Esophagus muscularis mucosa (tissue), 4 donors: Measurements from ENCODE around the gene TSSK3. TPM values are rescaled to one million over a fixed set of nuclear protein-coding genes. Genes with fewer than 3 reads are reported as not detected.

ENCODE experiments used
- DNase-seq: peaks from one replicate; pipeline ENCODE4 v3.0.0-alpha.2; 2017; ENCODE audit errors: extremely low spot score
- H3K27ac ChIP-seq, 4 donors: fragments of 200-600 bp; sonication (generic); replicated peaks in 1 of 4; 1 replicate in 3 of 4; 2 replicates in 1 of 4; pipeline ENCODE4 v1.5.1; 2016 to 2019; ENCODE audit warnings: mild to moderate bottlenecking in 1 of 4
- H3K27me3 ChIP-seq, 4 donors: fragments of 200-600 bp; sonication (generic); one replicate each; pipeline versions ENCODE4 v1.5.1 to v1.6.0; 2016 to 2019
- H3K36me3 ChIP-seq, 4 donors: fragments of 200-600 bp; sonication (generic); one replicate each; pipeline ENCODE4 v1.5.1; 2016 to 2019
- H3K4me1 ChIP-seq, 4 donors: fragments of 200-600 bp; sonication (generic); one replicate each; pipeline ENCODE4 v1.5.1; 2016 to 2019
- H3K4me3 ChIP-seq, 4 donors: fragments of 200-600 bp; sonication (generic); 1 replicate in 2 of 4; 2 replicates in 2 of 4; pipeline ENCODE4 v1.5.1; 2016 to 2019; ENCODE audit warnings: mild to moderate bottlenecking in 4 of 4, moderate library complexity in 1 of 4
- H3K9me3 ChIP-seq, 4 donors: fragments of 200-600 bp; sonication (generic); 1 replicate in 3 of 4; 2 replicates in 1 of 4; pipeline ENCODE4 v1.5.1; 2016 to 2019
- EP300 ChIP-seq: sonication (generic); formaldehyde crosslinking; IDR thresholded peaks from one replicate; pipeline ENCODE4 v1.6.1; 2017; ENCODE audit warnings: antibody characterized with exemption
- POLR2A ChIP-seq: fragments of 450-650 bp; IDR thresholded peaks from one replicate; pipeline ENCODE4 v1.6.1; 2017; ENCODE audit warnings: antibody characterized with exemption, moderate library complexity, mild to moderate bottlenecking, low read depth
- POLR2AphosphoS5 ChIP-seq, 2 donors: sonication (generic); formaldehyde crosslinking; IDR thresholded peaks; one replicate each; pipeline ENCODE4 v1.6.1; 2017; ENCODE audit warnings: antibody characterized with exemption in 2 of 2
- WGBS: methylation state at CpG from one replicate; pipeline ENCODE4 v1.1.5; 2018; 5-methylcytosine and 5-hydroxymethylcytosine counted together
- intact Hi-C: fragments of 100-400 bp; cut with DNase I; formaldehyde crosslinking; loops from one replicate; pipeline ENCODE4 v1.15.1; 2023
- total RNA-seq, 4 donors: library from RNA; depleted of rRNA; stranded (reverse); fragments of >200 nt; gene quantifications; one replicate each; pipeline versions ENCODE4 v1.1.0 to v1.2.1, GENCODE V29; 2016
- TF ChIP-seq, protein P1 (sequence below), 3 experiments: fragments of 200-600 bp in 2 of 3; fragments of 450-650 bp in 1 of 3; sonication (generic) in 2 of 3; IDR thresholded peaks; one replicate each; pipeline ENCODE4 v1.5.1; 2017 to 2019; ENCODE audit warnings: antibody characterized with exemption in 3 of 3, mild to moderate bottlenecking in 2 of 3, moderate library complexity in 1 of 3

The TSSK3 gene
- total RNA-seq, 4 donors from 2014 or later = 0.86 to 3.7 TPM; not detected in 2

DNA sequence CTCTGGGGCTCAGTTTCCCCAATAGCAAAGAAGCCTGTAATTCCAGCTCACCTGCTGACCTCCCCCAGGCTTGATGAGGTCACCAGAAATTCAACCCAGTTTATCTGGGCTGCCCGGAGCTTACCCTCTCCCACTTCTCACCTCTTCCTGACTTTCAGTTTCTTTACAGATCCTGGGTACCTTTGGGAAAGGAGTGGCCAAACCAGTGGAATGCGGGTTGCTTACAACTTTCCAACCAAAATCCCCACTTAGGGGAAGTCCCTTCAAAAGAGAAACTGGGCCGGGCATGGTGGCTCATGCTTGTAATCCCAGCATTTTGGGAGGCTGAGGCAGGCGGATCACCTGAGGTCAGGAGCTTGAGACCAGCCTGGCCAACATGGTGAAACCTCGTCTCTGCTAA, 20.4 kb upstream of the TSSK3 start:
- no peak for DNase-seq
- 87% methylated on average over 5 of the region's 5 CpGs for WGBS
- H3K36me3 ChIP-seq = no peaks in the 10 kb centered on the region
- H3K27ac ChIP-seq = no peak overlapping the region
- H3K4me3 ChIP-seq = no peak overlapping the region
- peaks cover 14 to 31% (median 19%) of the 10 kb centered on the region in 4 donors for H3K4me1 ChIP-seq
- no peaks in the 10 kb centered on the region for H3K9me3 ChIP-seq
- intact Hi-C loops = no loop called here
- TF ChIP-seq EP300 = no peak
- TF ChIP-seq, protein P1, sequence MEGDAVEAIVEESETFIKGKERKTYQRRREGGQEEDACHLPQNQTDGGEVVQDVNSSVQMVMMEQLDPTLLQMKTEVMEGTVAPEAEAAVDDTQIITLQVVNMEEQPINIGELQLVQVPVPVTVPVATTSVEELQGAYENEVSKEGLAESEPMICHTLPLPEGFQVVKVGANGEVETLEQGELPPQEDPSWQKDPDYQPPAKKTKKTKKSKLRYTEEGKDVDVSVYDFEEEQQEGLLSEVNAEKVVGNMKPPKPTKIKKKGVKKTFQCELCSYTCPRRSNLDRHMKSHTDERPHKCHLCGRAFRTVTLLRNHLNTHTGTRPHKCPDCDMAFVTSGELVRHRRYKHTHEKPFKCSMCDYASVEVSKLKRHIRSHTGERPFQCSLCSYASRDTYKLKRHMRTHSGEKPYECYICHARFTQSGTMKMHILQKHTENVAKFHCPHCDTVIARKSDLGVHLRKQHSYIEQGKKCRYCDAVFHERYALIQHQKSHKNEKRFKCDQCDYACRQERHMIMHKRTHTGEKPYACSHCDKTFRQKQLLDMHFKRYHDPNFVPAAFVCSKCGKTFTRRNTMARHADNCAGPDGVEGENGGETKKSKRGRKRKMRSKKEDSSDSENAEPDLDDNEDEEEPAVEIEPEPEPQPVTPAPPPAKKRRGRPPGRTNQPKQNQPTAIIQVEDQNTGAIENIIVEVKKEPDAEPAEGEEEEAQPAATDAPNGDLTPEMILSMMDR (IDR thresholded peaks at IDR 0.05) = no peak
- no peak for TF ChIP-seq POLR2A
- TF ChIP-seq POLR2AphosphoS5 (IDR thresholded peaks at IDR 0.05) = no peak
- no peaks in the 10 kb centered on the region for H3K27me3 ChIP-seq

DNA sequence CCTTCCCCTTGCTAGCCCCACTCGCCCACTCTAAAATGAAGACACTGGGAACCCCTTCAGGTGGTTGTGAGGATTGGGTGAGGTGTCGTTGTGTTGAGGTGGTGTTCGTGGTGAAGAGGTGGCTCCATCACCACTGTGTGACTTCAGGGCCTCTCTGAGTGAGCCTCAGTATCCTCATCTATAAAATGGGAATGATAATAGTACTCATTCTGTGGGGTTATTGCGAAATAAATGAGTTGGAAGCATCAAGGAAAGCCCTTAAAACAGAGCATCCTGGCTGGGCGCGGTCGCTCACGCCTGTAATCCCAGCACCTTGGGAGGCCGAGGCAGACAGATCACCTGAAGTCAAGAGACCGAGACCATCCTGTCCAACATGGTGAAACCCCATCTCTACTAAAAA, 19.6 kb upstream of the TSSK3 start:
- no peak overlapping the region for H3K27ac ChIP-seq
- DNase-seq = no peak
- 90% methylated on average over 10 of the region's 10 CpGs for WGBS
- H3K4me1 ChIP-seq = peaks cover 8 to 24% (median 12%) of the 10 kb centered on the region in 4 donors
- no peaks in the 10 kb centered on the region for H3K9me3 ChIP-seq
- H3K27me3 ChIP-seq = no peaks in the 10 kb centered on the region
- TF ChIP-seq POLR2AphosphoS5 (IDR thresholded peaks at IDR 0.05) (no peak), EP300 (no peak), POLR2A (no peak)
- TF ChIP-seq, protein P1 (IDR thresholded peaks at IDR 0.05) = no peak
- H3K4me3 ChIP-seq = no peak overlapping the region
- intact Hi-C loops = no loop called here
- no peaks in the 10 kb centered on the region for H3K36me3 ChIP-seq

DNA sequence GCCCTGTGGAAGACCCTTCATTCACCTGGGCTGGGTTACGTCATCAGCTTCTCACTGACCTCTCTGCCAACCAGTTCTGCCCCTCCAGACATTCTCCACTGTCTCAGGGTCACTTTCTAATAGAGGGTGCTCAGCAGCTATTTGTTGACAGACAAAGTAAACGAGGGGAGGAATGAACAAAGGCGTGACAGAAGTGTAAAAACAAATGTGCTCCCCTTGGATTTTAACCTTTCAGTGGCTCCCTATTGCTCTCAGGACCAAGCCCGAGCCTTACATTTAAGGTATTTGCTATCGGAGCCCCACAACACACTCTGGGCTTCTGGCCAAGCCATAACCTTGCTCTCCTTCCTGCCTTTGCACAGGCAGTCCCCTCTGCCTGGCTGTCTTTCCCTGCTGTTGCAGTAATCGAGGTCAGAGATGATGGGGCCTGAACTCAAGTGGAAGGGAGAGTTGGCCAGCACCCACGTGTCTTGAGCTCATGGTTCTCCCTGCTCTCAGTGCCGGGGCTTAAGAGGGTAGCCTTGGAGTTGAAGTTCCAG, 17.0 kb upstream of the TSSK3 start:
- Histone ChIP-seq H3K9me3 (no peaks in the 10 kb centered on the region), H3K4me1 (peaks cover 11 to 30% (median 15%) of the 10 kb centered on the region in 4 donors), H3K4me3 (no peak overlapping the region), H3K27me3 (no peaks in the 10 kb centered on the region), H3K36me3 (no peaks in the 10 kb centered on the region), H3K27ac (no peak overlapping the region)
- TF ChIP-seq EP300 = no peak
- no peak for TF ChIP-seq POLR2A
- no peak for TF ChIP-seq POLR2AphosphoS5 (IDR thresholded peaks at IDR 0.05)
- TF ChIP-seq, protein P1 (IDR thresholded peaks at IDR 0.05) = no peak
- no peak for DNase-seq
- 45% methylated on average over 6 of the region's 8 CpGs for WGBS
- intact Hi-C loops = no loop called here

DNA sequence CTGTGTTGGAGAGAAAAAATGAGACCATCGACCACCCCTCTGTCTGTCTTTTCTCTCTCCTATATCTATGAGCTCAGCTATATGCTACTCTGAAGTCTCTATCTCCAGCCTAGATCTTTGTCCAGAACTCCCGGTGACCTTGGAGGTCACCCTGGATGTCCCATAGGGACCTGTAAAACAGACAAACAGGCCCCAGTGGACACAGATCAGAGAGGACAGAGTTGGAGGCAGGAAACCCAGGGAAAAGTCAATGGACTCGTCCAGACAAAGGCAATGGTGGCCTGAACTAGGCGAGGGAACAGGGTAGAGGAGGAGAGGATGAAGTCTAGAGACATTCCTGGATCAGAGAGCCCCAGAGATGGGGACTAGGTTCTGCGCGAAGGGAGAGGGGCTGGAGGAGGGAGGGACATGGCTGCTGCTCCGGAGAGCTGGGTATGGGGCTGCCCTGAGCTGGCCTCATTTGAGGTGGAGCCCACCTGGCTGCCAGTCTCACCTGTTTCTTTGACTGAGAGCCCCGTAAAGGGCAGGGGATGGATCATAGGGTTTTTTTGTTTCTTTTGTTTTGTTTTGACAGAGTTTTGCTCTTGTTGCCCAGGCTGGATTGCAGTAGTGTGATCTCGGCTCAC, 15.7 kb upstream of the TSSK3 start:
- DNase-seq = no peak
- H3K27ac ChIP-seq = no peak overlapping the region
- peaks cover 18 to 40% (median 25%) of the 10 kb centered on the region in 4 donors for H3K4me1 ChIP-seq
- 80% methylated on average over 9 of the region's 9 CpGs for WGBS
- no peak overlapping the region for H3K4me3 ChIP-seq
- no peaks in the 10 kb centered on the region for H3K36me3 ChIP-seq
- no peak for TF ChIP-seq POLR2A
- H3K9me3 ChIP-seq = no peaks in the 10 kb centered on the region
- intact Hi-C loops = no loop called here
- H3K27me3 ChIP-seq = no peaks in the 10 kb centered on the region

DNA sequence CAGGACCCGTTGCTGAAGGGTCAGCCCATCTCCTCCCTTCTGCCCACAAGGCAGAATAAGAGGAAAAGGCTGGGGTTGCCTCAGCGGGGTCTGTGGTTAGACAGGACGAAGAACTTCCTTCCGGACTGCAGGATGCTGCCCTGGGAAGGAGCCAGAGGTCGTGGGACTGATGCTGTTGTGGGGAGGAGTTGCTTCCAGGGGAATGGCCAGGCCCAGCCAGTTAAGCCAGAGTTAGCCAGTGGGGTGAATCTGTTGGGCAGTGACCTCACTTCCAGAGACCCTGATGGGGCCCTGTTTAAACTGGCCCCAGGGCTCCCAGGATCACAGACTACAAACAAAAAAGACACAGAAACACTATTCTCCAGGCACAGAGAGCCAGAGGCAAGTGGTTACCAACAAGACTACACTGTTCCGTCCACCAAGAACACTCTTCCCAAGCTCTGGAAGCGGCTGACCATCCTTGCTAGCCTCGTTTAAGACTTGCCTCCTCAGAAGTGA, 13.1 kb upstream of the TSSK3 start:
- no peak for DNase-seq
- H3K36me3 ChIP-seq = no peaks in the 10 kb centered on the region
- no peaks in the 10 kb centered on the region for H3K27me3 ChIP-seq
- no peak overlapping the region for H3K4me3 ChIP-seq
- no peak for TF ChIP-seq EP300
- TF ChIP-seq, protein P1 (IDR thresholded peaks at IDR 0.05) = no peak
- TF ChIP-seq POLR2AphosphoS5 (IDR thresholded peaks at IDR 0.05) = peak in 1 of 2 donors; percentile 13
- no peak for TF ChIP-seq POLR2A
- WGBS = 54% methylated on average over 6 of the region's 8 CpGs
- H3K9me3 ChIP-seq = no peaks in the 10 kb centered on the region
- H3K27ac ChIP-seq = peak overlapping the region in 2 of 4 donors; percentile 17 to 40
- intact Hi-C loops = no loop called here
- H3K4me1 ChIP-seq = peaks cover 37 to 61% (median 49%) of the 10 kb centered on the region in 4 donors
